ENCODE measurements around the gene FGD2.

- TF ChIP-seq POLR2AphosphoS5 (IDR thresholded peaks at IDR 0.05; ENCODE audit: borderline replicate concordance, low read depth, low read length): no peak
- TF ChIP-seq FOXP2 (optimal IDR thresholded peaks at IDR 0.05; ENCODE audit: control extremely low read depth, extremely low read length, insufficient read depth): no peak
Measured at GRCh38 chr6:37062424-37062823, 57.0 kb downstream of the FGD2 start.

Data from SK-N-MC (cell line).